Activated CD4-positive, alpha-beta memory T cell treated with anti-CD3 and anti-CD28 coated beads, Interleukin-2, amount 10 ng/mL, durations not matched to agents 7 days and 5 days (primary cell): Measurements from ENCODE around the gene DSCAML1. TPM values are rescaled to one million over a fixed set of nuclear protein-coding genes. Genes with fewer than 3 reads are reported as not detected.

Experiments
- CTCF ChIA-PET: fragments of 350-600 bp; sonication (Branson Sonifier 250); formaldehyde crosslinking; loops from one replicate; lab custom pipeline; 2021; ENCODE audit warnings: antibody characterized with exemption, inconsistent platforms; lab: Charles Lee
- POLR2A ChIA-PET: fragments of 350-600 bp; sonication (Branson Sonifier 250); formaldehyde crosslinking; loops from one replicate; lab custom pipeline; 2021; ENCODE audit warnings: antibody characterized with exemption; lab: Charles Lee
- DNase-seq: peaks from one replicate; pipeline ENCODE4 v3.0.0-alpha.2; 2020
- H3K27ac Mint-ChIP-seq: one replicate; pipeline ENCODE4 v1.8.0; 2021; ENCODE audit warnings: mild to moderate bottlenecking, mixed read lengths
- H3K27me3 Mint-ChIP-seq: one replicate; pipeline ENCODE4 v1.8.0; 2021; ENCODE audit warnings: mixed read lengths
- H3K36me3 Mint-ChIP-seq: one replicate; pipeline ENCODE4 v1.8.0; 2021; ENCODE audit warnings: low read depth, mixed read lengths
- H3K4me1 Mint-ChIP-seq: one replicate; pipeline ENCODE4 v1.8.0; 2021; ENCODE audit warnings: mixed read lengths
- H3K4me3 Mint-ChIP-seq: one replicate; pipeline ENCODE4 v1.8.0; 2021; ENCODE audit warnings: mild to moderate bottlenecking, mixed read lengths
- H3K9me3 Mint-ChIP-seq: one replicate; pipeline ENCODE4 v1.8.0; 2021; ENCODE audit warnings: mixed read lengths
- total RNA-seq, 2 experiments: library from RNA; stranded (reverse); gene quantifications; one replicate each; pipeline ENCODE4 v1.2.3, GENCODE V29; 2021

DSCAML1 gene
- total RNA-seq, 2 experiments from 2014 or later: 0.03 TPM; not detected in 1

DNA sequence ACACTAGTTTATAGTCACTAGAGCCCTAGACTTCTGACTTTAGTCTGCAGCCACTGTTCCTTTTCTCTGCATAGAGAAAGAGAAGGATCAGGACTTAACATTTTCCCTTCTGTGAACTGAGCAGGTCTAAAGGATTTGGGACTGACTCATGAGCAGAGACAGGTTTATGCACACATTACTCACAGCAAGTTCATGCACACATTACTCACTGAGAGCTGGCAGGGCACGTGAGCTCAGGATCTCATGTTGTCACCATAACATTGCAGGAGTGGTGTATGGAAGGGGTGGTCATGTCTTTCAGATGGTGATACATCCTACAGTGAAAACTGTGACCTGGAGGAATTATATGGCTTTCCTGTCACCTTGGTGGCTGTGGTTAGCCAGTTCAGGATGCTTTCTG is 413.0 kb downstream of the DSCAML1 start:
- Mint-ChIP-seq H3K9me3 (no peaks in the 10 kb centered on the region), H3K27ac (no peak overlapping the region), H3K27me3 (no peaks in the 10 kb centered on the region), H3K4me3 (no peak overlapping the region), H3K36me3 (peaks cover 20% of the 10 kb centered on the region), H3K4me1 (peaks cover 3% of the 10 kb centered on the region)
- ChIA-PET CTCF (no interaction called here), POLR2A (interaction anchor here (1.5 kb wide), 1 partner anchor 10 kb away, joined by 4 read pairs; no protein-coding TSS in a partner anchor)
- no peak for DNase-seq

DNA sequence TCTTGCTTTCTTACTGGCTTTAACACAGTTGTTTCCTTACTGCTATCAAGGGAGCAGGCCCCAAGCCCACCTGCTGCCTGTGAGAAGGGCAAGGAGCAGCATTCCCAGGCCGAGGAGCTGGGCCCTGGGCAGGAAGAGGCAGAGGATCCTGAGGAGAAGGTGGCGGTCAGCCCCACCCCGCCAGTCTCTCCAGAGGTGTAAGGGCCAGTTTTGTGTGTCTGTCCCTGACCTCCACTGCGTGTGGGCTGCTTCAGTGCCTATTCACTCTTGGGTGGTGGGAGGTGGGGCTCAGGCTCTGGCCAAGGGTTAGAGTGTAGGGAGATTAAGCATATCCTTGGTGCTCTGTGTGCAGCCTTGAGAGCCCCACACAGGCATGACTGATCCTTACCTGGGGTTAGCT is 414.3 kb downstream of the DSCAML1 start:
- no peaks in the 10 kb centered on the region for H3K27me3 Mint-ChIP-seq
- H3K9me3 Mint-ChIP-seq: no peaks in the 10 kb centered on the region
- no peak overlapping the region for H3K4me3 Mint-ChIP-seq
- CTCF ChIA-PET: interaction anchor here (0.6 kb wide), 1 partner anchor 43 kb away, joined by 3 read pairs; no protein-coding TSS in a partner anchor
- H3K4me1 Mint-ChIP-seq: no peaks in the 10 kb centered on the region
- peaks cover 13% of the 10 kb centered on the region for H3K36me3 Mint-ChIP-seq
- no peak for DNase-seq
- POLR2A ChIA-PET: interaction anchor here (1.5 kb wide), 1 partner anchor 9 kb away, joined by 4 read pairs; no protein-coding TSS in a partner anchor
- H3K27ac Mint-ChIP-seq: no peak overlapping the region

DNA sequence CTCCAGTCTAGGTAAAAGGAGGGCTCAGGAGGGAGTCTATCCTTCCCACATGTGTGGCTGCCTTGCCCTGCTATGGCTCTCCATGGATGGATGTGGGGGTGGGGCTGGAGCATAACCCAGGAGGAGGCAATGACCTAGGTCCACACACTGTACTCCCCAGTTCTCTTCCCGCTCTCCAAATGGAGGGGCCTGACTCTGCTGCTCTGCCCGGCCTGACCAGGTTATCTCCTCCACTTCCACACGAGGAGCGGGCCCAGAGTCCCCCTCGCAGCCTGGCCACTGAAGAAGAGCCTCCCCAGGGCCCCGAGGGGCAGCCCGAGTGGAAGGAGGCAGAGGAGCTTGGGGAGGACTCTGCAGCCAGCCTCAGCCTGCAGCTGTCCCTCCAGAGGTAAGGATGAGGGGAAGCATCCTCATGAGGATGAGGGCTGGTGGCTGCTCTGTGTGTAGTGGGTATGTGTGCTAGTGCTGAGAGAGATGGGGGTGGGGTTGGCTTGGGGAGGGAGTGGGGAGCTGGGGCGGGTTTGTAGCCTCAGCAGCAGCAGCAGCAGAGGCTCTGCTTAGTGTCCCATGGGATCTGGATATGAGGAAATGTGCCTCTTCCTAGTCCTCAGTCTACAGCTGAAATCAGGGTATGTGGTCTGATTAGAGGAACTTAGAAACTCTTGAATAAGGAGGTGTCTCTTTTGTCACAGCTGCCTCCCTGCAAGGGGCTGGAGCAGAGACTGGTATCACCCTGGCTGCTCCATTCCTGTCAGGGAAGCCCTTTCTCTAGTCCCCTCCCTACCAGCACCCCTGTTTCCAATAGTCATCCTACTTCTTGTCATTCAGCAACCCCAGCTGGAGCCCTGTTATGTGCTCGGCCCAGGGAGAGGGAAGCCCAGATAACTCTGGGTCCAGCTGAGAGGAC is 415.3 kb downstream of the DSCAML1 start:
- Mint-ChIP-seq H3K4me3 (no peak overlapping the region), H3K9me3 (no peaks in the 10 kb centered on the region), H3K27me3 (no peaks in the 10 kb centered on the region), H3K4me1 (no peaks in the 10 kb centered on the region), H3K27ac (no peak overlapping the region), H3K36me3 (peaks cover 13% of the 10 kb centered on the region)
- ChIA-PET POLR2A (no interaction called here), CTCF (no interaction called here)
- DNase-seq: no peak

DNA sequence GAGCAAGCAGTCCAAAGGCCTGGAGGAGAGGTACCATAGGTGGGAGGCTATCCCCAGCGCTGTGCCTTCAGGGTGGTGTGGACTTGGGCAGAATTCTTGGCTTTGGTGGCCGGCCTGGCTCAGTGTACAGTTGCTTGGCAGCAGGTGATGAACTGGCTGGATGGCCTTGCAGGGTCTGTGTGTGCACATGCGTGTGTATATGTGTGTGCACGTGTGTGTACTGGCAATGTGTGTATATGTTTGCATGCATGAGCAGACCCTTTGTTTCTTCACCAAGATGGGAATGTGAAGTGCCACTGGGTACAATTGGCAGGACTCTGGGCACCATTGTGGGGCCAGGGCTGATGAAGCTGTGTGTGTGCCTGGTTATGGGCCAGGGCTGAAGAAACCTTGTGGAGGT is 416.3 kb downstream of the DSCAML1 start:
- no peaks in the 10 kb centered on the region for H3K27me3 Mint-ChIP-seq
- H3K4me3 Mint-ChIP-seq: no peak overlapping the region
- DNase-seq: no peak
- H3K27ac Mint-ChIP-seq: no peak overlapping the region
- ChIA-PET POLR2A (no interaction called here), CTCF (no interaction called here)
- H3K36me3 Mint-ChIP-seq: peaks cover 24% of the 10 kb centered on the region
- H3K4me1 Mint-ChIP-seq: no peaks in the 10 kb centered on the region
- H3K9me3 Mint-ChIP-seq: no peaks in the 10 kb centered on the region

DNA sequence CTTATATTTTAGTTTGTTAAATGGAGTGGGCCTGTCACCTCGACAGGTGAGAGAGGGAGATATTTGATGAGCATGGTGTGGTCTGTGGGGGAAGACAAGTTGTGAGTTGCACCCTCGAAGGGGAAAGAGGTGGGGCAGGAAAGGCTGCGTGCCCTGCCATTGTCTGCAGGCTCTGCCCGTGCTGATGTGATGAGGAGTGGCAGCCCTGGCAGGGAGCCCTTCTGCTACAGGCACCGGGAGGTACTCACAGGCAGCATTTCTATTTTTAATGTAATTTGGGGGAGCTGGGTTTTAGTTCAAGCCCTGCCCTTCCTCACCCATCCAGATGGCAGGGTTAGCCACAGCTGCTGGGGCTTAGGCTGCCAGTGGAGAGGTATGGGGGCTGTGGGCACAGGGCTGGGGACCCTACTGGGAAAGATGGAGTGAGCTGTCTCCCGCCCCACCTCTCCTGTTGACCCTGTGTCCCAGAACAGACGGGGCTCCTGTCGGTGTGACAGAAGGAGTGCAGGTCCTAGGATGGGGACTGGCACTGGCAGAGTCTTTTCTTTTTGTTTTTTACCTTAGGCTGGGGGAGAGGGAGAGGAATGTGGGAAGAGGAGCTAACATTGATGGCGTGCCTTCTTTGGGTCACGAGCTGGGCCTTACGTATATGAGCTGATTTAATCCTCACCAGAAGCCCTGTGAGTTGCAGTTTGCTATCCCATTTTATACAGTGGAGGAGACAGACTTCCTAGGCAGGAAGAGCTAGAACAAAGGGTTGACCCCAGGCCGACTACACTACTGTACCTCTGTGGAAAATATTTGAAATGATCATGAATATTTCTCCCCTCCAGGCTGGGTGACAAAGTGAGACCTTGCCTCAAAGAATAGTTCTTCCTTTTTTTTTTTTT is 417.8 kb downstream of the DSCAML1 start:
- Mint-ChIP-seq H3K4me3 (no peak overlapping the region), H3K36me3 (peaks cover 26% of the 10 kb centered on the region), H3K9me3 (no peaks in the 10 kb centered on the region), H3K27me3 (no peaks in the 10 kb centered on the region), H3K27ac (no peak overlapping the region), H3K4me1 (no peaks in the 10 kb centered on the region)
- ChIA-PET POLR2A (no interaction called here), CTCF (interaction anchor here (0.8 kb wide), 1 partner anchor 10 kb away, joined by 3 read pairs; no protein-coding TSS in a partner anchor)
- DNase-seq: no peak

Other genes with a start within 250 kb of the DSCAML1 start
- gene FXYD2, start 27.5 kb upstream of the DSCAML1 start, total RNA-seq: under 1 TPM; 0.33 to 0.48 TPM
- gene FXYD6, start 79.4 kb upstream of the DSCAML1 start, total RNA-seq: not detected
- 1 to 10 TPM; 1.9 to 2.2 TPM for gene TMPRSS13, start 132.2 kb upstream of the DSCAML1 start, total RNA-seq
- 100 to 1,000 TPM; 286 to 291 TPM for gene IL10RA, start 189.2 kb upstream of the DSCAML1 start, total RNA-seq